Inflammatory macrophage (primary cell): ENCODE measurements around the gene PRKCB.
A peak's percentile ranks its signal among the peaks of the same experiment; 100 is the strongest.

Source experiments
- DNase-seq, 2 donors: peaks; one replicate each; pipeline ENCODE4 v3.0.0-alpha.2; 2020 to 2022

The PRKCB gene

GRCh38 chr16:23836404-23837311 is 875 bp downstream of the PRKCB start:
- DNase-seq: peak; percentile 37 to 51

- DNase-seq: no peak
Observed at GRCh38 chr16:23837553-23838308, 1.9 kb downstream of the PRKCB start.

GRCh38 chr16:23838485-23839142 is 2.8 kb downstream of the PRKCB start:
- DNase-seq: no peak

GRCh38 chr16:23840310-23840709 is 4.5 kb downstream of the PRKCB start:
- DNase-seq: no peak

- peak in 1 of 2 donors; percentile 29 for DNase-seq
Observed at GRCh38 chr16:23842137-23842600, 6.4 kb downstream of the PRKCB start.

- no peak for DNase-seq
Observed at GRCh38 chr16:23843143-23843542, 7.4 kb downstream of the PRKCB start.

GRCh38 chr16:23847251-23847650 is 11.5 kb downstream of the PRKCB start:
- DNase-seq: no peak

- DNase-seq: peak; percentile 85 to 94
Observed at GRCh38 chr16:23847948-23848347, 12.2 kb downstream of the PRKCB start.

- DNase-seq: peak in 1 of 2 donors; percentile 24
Observed at GRCh38 chr16:23848958-23849357, 13.2 kb downstream of the PRKCB start.

- peak in 1 of 2 donors; percentile 33 for DNase-seq
Observed at GRCh38 chr16:23852794-23853562, 17.2 kb downstream of the PRKCB start.

- peak; percentile 53 to 76 for DNase-seq
Observed at GRCh38 chr16:23855010-23855409, 19.2 kb downstream of the PRKCB start.

GRCh38 chr16:23856251-23856709 is 20.5 kb downstream of the PRKCB start:
- no peak for DNase-seq

- peak; percentile 36 to 44 for DNase-seq
Observed at GRCh38 chr16:23857256-23857880, 21.6 kb downstream of the PRKCB start.

- DNase-seq: no peak
Observed at GRCh38 chr16:23857881-23858269, 22.1 kb downstream of the PRKCB start.

GRCh38 chr16:23858542-23858941 is 22.8 kb downstream of the PRKCB start:
- DNase-seq: peak; percentile 90 to 92

- DNase-seq: peak; percentile 25 to 55
Observed at GRCh38 chr16:23859713-23860269, 24.0 kb downstream of the PRKCB start.

GRCh38 chr16:23861874-23862273 is 26.1 kb downstream of the PRKCB start:
- DNase-seq: no peak

- no peak for DNase-seq
Observed at GRCh38 chr16:23862556-23862955, 26.8 kb downstream of the PRKCB start.

GRCh38 chr16:23863511-23864422 is 28.0 kb downstream of the PRKCB start:
- peak; percentile 44 to 85 for DNase-seq

- DNase-seq: no peak
Observed at GRCh38 chr16:23865853-23866252, 30.1 kb downstream of the PRKCB start.
